ENCODE measurements around the gene RRP8. TPM values are rescaled to one million over a fixed set of nuclear protein-coding genes. Genes with fewer than 3 reads are reported as not detected.

Gene RRP8
- total and polyA plus RNA-seq, 2 of the 8 experiments (the other 6 are each of a cell fraction or from before 2014, with no cell fraction given): 4.2 to 14.9 TPM

DNA sequence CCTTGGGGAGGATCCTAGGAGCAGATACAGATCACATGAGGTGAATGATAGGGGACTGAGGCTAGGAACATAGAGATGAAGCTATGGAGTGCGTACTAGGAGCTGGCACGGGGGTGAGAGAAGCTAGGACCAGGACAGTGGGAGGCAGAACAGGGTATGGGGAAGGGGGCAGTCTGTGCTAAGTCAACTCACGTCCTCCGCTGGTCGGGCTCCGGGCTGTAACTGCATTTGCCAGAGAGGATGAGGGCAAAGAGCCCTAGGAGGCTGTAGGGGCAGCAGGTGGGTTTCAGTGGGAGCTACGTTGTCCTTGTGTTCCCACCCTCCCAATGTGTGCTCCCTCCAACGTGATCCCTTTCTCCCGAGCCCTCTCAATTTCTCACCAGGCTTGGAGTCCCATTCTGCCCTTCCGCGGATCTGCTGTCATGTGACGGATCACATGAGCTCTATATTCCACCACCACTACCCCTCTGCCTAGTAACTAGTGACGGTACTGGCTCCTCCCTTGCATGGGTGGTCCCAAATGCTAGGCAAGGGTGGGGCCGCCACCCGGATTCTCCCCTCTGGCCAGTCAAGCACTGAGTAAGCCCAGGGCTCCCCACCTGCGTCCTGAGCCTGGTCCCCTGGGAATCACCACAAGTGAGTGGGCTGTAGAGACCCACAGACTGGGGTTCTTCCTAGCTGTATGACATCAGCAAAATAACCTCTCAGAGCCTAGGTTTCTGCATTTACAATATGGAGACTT lies 15.8 kb upstream of the RRP8 start, which contains the start of gene TPP1 (continued):
- TF ChIP-seq HDAC6 (IDR thresholded peaks at IDR 0.05; ENCODE audit: low read depth, low read length) (no peak), NANOG (IDR thresholded peaks at IDR 0.05; ENCODE audit: insufficient read depth, low read depth, low read length, poor library complexity, severe bottlenecking) (no peak)
